Psoas muscle (tissue), 8 donors: ENCODE results near the gene PTPRO. TPM values are rescaled to one million over a fixed set of nuclear protein-coding genes. Genes with fewer than 3 reads are reported as not detected.

ENCODE experiments used
- ATAC-seq, 4 donors: fragments of 200-7000 bp; cut with Tn5 transposase; one replicate each; pipeline ENCODE4 v1.9.1; 2020; ENCODE audit warnings: moderate library complexity in 3 of 4, mild to moderate bottlenecking in 2 of 4
- DNase-seq, 2 donors: peaks; one replicate each; pipeline ENCODE4 v3.0.0-alpha.2; 2020
- H3K27ac ChIP-seq: fragments of 200-600 bp; one replicate; pipeline ENCODE4 v1.8.0; 2022
- H3K27me3 ChIP-seq, 3 donors: fragments of 200-600 bp in 1 of 3; one replicate each; pipeline versions ENCODE4 v1.6.1 to v1.8.0; 2013 to 2022; ENCODE audit warnings: low read length in 2 of 3, mild to moderate bottlenecking in 2 of 3, moderate library complexity in 1 of 3; ENCODE audit not compliant: insufficient read depth in 3 of 3
- H3K36me3 ChIP-seq, 2 donors: fragments of 200-600 bp in 1 of 2; one replicate each; pipeline versions ENCODE4 v1.6.1 to v1.8.0; 2013 to 2022; ENCODE audit warnings: low read depth in 1 of 2, mild to moderate bottlenecking in 1 of 2, moderate library complexity in 1 of 2; ENCODE audit not compliant: insufficient read depth in 1 of 2
- H3K4me1 ChIP-seq: fragments of 200-600 bp; one replicate; pipeline ENCODE4 v1.8.0; 2022
- H3K4me3 ChIP-seq: fragments of 200-600 bp; one replicate; pipeline ENCODE4 v1.8.0; 2022; ENCODE audit warnings: mild to moderate bottlenecking
- H3K9me3 ChIP-seq: fragments of 200-600 bp; one replicate; pipeline ENCODE4 v1.8.0; 2022
- CTCF ChIP-seq: fragments of 200-600 bp; IDR thresholded peaks from one replicate; pipeline ENCODE4 v1.8.0; 2022; ENCODE audit warnings: antibody characterized with exemption
- whole genome bisulfite sequencing, 3 donors: extraction: QIAGEN DNeasy Blood & Tissue Kit; methylation state at CpG; one replicate each; pipeline versions ENCODE4 v1.1.6 to v1.1.7; 2013; 5-methylcytosine and 5-hydroxymethylcytosine counted together
- intact Hi-C, 2 donors: fragments of 100-400 bp; cut with DNase I; formaldehyde crosslinking; loops; one replicate each; pipeline versions ENCODE4 v1.11.0 to v1.14.2; 2022
- polyA plus RNA-seq, 3 donors: library from polyadenylated mRNA; stranded (reverse); fragments of 200-250 nt; gene quantifications; one replicate each; pipeline ENCODE4 v1.2.3, GENCODE V29; 2013
- total RNA-seq, 4 donors: library from RNA; stranded (reverse); fragmentation: NEBNext Ultra II Directional in 2 of 4; extraction: Animal tissue kit (Norgen Biotek cat#: 25700) in 2 of 4; gene quantifications; one replicate each; pipeline versions ENCODE4 v1.2.1 to v1.2.4, GENCODE V29; 2021 to 2023
- donor health status: healthy with polysubstance abuse.
- donor health status: DM: no; HTN: no; CAD: no; lungs with moderate emphysema.
- donor health status: Bipolar disorder and iron deficiency.
- donor health status: healthy.
- donor health status: DM: yes; HTN: yes; CAD: no.
- donor health status: DM: no; HTN: no; CAD: no.
- donor health status: DM: no; HTN: no; CAD: no.
- donor health status: DM: yes; HTN: yes; CAD: no.

PTPRO gene
- total and polyA plus RNA-seq, 7 donors, result 0.21 to 2.3 (median 0.45) TPM

GRCh38 chr12:15522574-15523187 lies 200.4 kb downstream of the PTPRO start:
- no peak for DNase-seq
- WGBS, 3 donors, result 37 to 39% (median 38%) methylated on average over 3 of the region's 3 CpGs

GRCh38 chr12:15525441-15525840 lies 203.1 kb downstream of the PTPRO start:
- intact Hi-C loops, result loop anchor here in 1 of 2 donors (10.0 kb wide), 1 partner anchor 681 kb away; the partner anchor contains the start of gene ART4
- 56 to 70% (median 64%) methylated on average over 2 of the region's 2 CpGs for WGBS, 3 donors
- Histone ChIP-seq H3K4me1 (no peaks in the 10 kb centered on the region), H3K27me3 (peaks cover 0 to 4% (median 0%) of the 10 kb centered on the region in 3 donors), H3K36me3 (no peaks in the 10 kb centered on the region), H3K4me3 (no peak overlapping the region), H3K27ac (no peak overlapping the region), H3K9me3 (peaks cover 5% of the 10 kb centered on the region)
- DNase-seq (no peak), ATAC-seq (no peak)
- no peak for TF ChIP-seq CTCF

More at GRCh38 chr12:15522574-15523187, 200.4 kb downstream of the PTPRO start:
- Histone ChIP-seq H3K36me3 (no peaks in the 10 kb centered on the region), H3K4me1 (no peaks in the 10 kb centered on the region), H3K27ac (no peak overlapping the region), H3K4me3 (no peak overlapping the region), H3K9me3 (no peaks in the 10 kb centered on the region), H3K27me3 (peaks cover 0 to 4% (median 0%) of the 10 kb centered on the region in 3 donors)
- peak; percentile 51 for TF ChIP-seq CTCF
- intact Hi-C loops, result loop anchor here (2.0 to 10.0 kb wide), 3 partner anchors 245 to 678 kb away; partner anchors contain the start of gene ART4 (in 1 of the 2)
- ATAC-seq, result peak in 2 of 4 donors; percentile 52 to 74

GRCh38 chr12:15526033-15526432 lies 203.7 kb downstream of the PTPRO start:
- no peaks in the 10 kb centered on the region for H3K4me1 ChIP-seq
- H3K36me3 ChIP-seq, result no peaks in the 10 kb centered on the region
- no peak for DNase-seq
- peaks cover 0 to 4% (median 0%) of the 10 kb centered on the region in 3 donors for H3K27me3 ChIP-seq
- WGBS, 3 donors, result 84 to 92% (median 86%) methylated on average over 4 of the region's 4 CpGs
- intact Hi-C loops, result loop anchor here in 1 of 2 donors (10.0 kb wide), 1 partner anchor 681 kb away; the partner anchor contains the start of gene ART4
- TF ChIP-seq CTCF, result no peak
- ATAC-seq, result no peak
- no peak overlapping the region for H3K4me3 ChIP-seq
- peaks cover 5% of the 10 kb centered on the region for H3K9me3 ChIP-seq
- no peak overlapping the region for H3K27ac ChIP-seq

GRCh38 chr12:15527201-15528080 lies 205.1 kb downstream of the PTPRO start:
- H3K4me3 ChIP-seq, result no peak overlapping the region
- peak; percentile 28 to 53 for DNase-seq
- no peaks in the 10 kb centered on the region for H3K4me1 ChIP-seq
- TF ChIP-seq CTCF, result no peak
- WGBS, 3 donors, result 60 to 66% (median 60%) methylated on average over 8 of the region's 8 CpGs
- ATAC-seq, result no peak
- peaks cover 5% of the 10 kb centered on the region for H3K9me3 ChIP-seq
- H3K27ac ChIP-seq, result no peak overlapping the region
- intact Hi-C loops, result loop anchor here in 1 of 2 donors (10.0 kb wide), 1 partner anchor 683 kb away; the partner anchor contains the start of gene ART4
- H3K36me3 ChIP-seq, result no peaks in the 10 kb centered on the region
- H3K27me3 ChIP-seq, result peaks cover 0 to 4% (median 0%) of the 10 kb centered on the region in 3 donors
